ENCODE results near the gene EEF1AKMT3.
"Not testable (repeated sequence)": the region's sequence is repeated elsewhere in the genome, so short reads cannot be mapped to it uniquely, and the experiment has no call there.

Gene EEF1AKMT3

GRCh38 chr12:57815177-57816000 is 43.0 kb downstream of the EEF1AKMT3 start:
- no peak for DNase-seq (ENCODE audit: extremely low read depth in 1 of 2, low read depth in 1 of 2)

DNA sequence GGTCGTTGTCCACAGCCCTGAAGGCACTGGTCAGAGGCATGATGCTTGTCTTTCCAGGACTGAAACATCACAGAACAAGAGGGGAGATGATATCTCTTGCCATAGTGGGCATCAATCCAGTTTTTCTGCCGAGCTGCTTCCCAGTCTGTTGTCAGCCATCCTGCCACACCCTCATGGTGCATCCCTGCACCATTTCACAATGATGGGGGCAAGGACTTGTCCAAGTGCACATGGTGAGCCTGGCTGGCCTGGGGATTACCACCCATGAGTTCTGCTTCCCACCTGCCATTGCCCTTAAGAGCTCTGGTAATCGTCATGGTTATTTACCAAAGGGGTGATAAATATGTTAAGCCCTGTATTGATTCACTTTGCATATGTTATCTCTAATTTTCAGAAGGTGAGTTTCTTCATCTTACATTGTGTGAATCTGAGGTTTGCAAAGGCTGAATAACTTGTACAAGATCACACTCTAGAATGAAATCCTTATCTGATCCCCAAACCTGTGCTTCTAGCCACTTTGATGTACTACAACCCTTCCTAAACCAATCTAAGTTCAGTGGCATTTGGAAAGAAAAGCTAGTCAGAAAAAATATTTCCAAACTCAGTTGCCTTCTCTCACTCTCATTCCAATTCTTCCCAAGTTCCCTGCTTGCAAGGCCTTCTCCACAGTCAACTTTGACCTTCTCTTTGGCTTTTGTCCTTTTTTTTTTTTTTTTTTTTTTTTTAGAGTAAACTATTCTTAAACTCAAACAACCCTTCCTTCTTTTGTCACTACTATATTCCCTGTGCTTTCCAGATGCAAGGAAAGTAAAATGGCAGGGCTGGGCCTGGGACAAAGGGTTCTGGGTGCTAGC is 43.8 kb downstream of the EEF1AKMT3 start:
- no peak for DNase-seq (ENCODE audit: extremely low read depth in 1 of 2, low read depth in 1 of 2)

GRCh38 chr12:57816855-57817151 is 44.4 kb downstream of the EEF1AKMT3 start:
- DNase-seq (ENCODE audit: extremely low read depth in 1 of 2, low read depth in 1 of 2): no peak

DNA sequence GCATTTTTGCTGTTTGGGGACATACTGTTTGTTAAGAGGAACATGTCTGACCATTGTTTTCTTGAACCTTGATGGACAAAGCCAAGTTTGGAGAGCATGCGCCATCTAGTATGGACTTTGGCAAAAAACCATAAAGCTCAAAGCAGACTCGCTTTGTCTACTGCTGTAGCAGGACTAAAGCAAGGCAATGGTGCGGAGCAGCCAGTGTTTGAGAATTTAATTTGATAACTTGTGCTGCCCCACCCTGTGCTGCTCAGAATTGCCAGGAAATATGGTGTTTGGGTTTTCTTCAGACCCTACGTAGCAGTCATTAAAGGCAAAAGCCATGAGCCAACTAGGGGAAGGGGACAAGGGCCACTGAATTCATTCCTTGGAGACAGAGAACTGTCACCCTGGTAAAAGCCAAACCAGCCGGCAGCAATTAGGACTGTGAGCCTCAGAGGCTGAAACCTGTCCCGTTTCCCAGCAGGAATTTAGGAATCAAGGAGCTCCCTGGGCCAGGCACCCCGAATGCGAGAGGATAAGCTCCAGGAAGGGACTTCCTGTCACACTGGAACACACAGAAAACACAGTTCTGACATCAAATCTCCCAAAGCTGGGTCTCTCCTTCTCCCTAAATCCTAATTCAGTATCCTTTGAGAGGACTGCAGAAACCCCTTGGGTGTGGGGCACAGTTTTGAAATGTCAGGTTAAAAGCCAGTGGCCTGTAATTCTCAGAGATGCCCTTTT is 45.0 kb downstream of the EEF1AKMT3 start:
- DNase-seq (ENCODE audit: extremely low read depth in 1 of 2, low read depth in 1 of 2): no peak

- not testable (repeated sequence) for DNase-seq (ENCODE audit: extremely low read depth in 1 of 2, low read depth in 1 of 2)
These were observed 45.5 kb downstream of the EEF1AKMT3 start for GRCh38 chr12:57817990-57818331.

DNA sequence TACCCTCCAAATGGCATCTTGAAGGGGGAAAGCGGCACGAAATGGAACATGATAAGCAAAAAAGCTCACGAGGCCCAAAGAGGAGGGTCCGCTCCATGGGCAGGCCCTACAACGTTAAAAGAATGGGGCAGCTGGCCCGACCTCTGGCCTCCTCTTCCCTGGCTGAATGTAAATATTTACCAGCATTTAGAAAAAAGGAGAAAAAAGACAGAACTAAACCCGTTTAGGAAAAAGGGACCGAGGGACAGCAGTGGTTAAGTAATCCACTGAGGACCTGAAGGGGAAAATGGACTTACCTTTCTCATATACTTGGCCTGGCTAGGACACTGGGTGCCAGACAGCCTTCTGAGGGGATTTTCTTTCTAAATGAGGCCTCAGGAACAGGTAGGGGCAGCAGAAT is 47.7 kb downstream of the EEF1AKMT3 start:
- not testable (repeated sequence) for DNase-seq (ENCODE audit: extremely low read depth in 1 of 2, low read depth in 1 of 2)

GRCh38 chr12:57821015-57821414 is 48.6 kb downstream of the EEF1AKMT3 start:
- not testable (repeated sequence) for DNase-seq (ENCODE audit: extremely low read depth in 1 of 2, low read depth in 1 of 2)

GRCh38 chr12:57821474-57822214 is 49.2 kb downstream of the EEF1AKMT3 start:
- no peak for DNase-seq (ENCODE audit: extremely low read depth in 1 of 2, low read depth in 1 of 2)

DNA sequence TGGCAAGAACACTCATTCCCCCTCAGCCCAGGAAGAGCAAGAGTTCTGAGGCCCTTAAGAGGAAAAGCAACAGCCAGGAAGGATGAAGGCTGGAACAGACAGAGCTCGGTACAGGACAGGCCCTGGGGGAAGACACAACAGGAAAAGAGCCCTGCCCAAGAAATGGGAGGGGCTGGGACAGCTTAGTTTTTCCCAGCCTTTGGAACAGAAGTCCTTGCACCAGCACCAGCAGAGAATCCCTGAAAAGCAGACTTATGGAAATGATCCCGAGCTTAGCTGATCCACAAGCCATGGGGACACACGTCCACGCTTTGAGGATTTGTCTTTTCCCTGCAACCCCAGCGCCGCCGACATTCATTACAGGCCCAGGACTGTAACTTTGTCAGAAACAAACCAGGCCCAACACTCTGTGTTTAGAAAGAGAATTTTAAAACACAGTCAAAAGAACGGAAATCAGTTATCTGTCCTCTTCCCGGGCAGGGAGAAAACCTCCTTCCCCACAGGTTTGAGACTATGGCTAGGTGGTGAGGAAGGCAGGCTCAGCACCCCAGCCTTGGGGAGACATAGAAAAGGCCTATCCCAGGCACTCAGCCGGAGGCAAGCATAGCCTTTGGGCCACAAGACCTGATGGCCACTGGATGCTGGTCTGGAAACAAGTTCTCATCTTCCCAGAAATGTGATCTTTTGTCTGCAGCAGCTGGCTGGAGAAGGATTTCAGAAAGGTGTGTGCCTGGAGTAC is 50.1 kb downstream of the EEF1AKMT3 start:
- no peak for DNase-seq (ENCODE audit: extremely low read depth in 1 of 2, low read depth in 1 of 2)

DNA sequence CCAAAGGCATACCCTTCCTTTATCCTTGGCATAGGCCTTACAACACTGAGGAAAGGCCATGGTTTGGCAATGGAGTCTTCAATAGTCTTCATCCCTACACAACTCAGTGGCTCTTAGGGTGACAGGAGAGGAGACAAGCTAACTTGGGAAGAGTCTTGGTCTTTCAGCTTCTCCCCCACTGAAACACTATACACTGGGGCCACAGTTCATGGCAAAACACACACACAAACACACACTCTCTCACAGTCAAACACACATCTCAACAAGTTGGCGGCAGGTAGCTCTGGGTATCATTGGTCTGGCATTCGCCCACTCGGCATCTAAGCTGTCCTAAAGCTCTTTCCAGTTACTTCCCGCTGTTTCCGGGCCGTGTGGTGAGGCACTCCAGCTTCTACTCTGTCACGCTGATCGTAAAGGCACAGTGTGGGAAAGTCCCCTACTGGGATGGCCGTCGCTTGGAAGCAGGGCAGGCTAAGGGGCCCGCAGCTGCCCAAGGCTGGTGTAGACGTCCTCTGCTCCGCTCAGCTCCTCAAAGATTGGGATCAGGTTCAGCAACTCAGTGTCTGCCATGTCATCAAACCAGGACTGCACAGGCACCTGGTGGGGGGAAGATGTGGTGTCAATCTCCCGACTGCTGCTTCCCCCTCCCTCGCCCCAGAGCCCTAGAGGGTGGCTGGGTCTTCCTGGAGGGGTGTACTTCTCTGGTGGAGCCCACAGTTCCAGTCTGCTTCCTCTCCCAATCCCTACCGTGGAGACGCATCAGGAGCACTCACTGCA is 50.9 kb downstream of the EEF1AKMT3 start:
- no peak for DNase-seq (ENCODE audit: extremely low read depth in 1 of 2, low read depth in 1 of 2)

DNA sequence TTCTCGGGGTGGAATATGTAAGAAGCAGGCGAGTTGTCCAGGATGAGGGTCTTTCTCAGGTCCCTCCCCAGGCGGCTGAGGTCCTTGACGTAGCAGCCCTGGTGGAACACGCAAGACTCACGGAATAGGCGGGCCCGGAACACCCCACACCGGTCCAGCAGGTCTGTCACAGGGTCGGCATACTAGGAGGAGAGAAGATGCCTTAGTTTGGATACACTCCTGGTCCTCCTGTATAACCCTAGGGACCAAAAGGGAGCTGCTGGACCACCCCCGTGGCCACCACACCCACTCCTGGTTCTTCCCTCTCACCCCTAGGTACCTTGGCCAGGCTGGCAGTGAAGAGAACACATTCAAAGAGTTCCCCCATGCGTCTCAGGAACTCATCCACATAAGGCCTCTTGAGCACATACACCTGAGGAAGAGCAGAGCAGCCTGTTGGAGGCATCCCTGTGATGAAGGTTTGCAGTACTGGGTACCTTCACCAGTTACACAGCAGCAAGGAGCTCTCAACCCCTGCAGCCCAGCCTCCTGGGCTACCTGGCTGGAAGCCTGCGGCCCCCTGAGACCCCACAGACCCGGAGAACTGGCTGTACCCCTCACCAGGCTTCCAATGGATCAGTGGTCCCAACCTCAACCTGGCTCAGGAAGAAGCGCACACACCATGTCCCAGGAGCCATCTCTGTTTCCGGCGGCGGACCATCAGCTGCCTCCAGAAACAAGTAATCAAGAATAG is 51.7 kb downstream of the EEF1AKMT3 start:
- no peak for DNase-seq (ENCODE audit: extremely low read depth in 1 of 2, low read depth in 1 of 2)

- DNase-seq (ENCODE audit: extremely low read depth in 1 of 2, low read depth in 1 of 2): no peak
These were observed 53.0 kb downstream of the EEF1AKMT3 start for GRCh38 chr12:57825451-57825850.

GRCh38 chr12:57826400-57826799 is 54.0 kb downstream of the EEF1AKMT3 start:
- DNase-seq (ENCODE audit: extremely low read depth in 1 of 2, low read depth in 1 of 2): no peak

- DNase-seq (ENCODE audit: extremely low read depth in 1 of 2, low read depth in 1 of 2): no peak
These were observed 54.6 kb downstream of the EEF1AKMT3 start for GRCh38 chr12:57826966-57827365.

DNA sequence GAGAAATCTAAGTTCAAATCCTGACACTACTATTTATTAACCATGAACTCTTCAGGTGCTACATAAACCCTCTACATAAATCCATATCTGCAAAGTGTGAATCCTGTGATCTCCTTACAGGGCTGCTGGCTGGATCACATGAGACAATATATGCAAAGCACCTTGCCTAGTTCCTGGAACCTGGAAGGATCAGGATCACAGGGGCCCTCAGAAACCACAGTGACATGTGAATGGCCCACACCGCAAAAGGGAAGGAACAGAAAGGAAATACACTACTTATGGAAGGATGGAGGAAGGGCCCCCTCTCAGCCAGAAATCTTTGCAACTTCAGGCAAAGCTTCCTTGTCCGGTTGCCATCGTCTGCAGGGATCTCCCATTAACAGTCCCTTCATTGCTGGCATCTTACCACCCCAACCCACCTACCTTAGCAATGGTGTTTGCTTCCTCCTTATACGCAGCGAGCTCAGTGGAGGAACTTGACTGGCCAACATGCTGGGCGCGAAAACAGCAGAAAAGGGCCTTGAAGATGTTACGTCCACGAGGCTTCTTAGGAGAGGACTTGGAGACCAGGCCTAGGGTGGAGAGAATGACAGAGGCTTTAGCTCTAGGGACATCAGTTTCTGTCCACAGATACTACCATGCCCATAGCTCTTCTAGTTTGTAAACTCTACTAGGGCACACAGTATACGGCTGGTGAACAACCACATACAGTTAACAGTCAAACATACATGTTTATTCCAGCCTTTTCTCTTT is 56.8 kb downstream of the EEF1AKMT3 start:
- DNase-seq (ENCODE audit: extremely low read depth in 1 of 2, low read depth in 1 of 2): no peak

DNA sequence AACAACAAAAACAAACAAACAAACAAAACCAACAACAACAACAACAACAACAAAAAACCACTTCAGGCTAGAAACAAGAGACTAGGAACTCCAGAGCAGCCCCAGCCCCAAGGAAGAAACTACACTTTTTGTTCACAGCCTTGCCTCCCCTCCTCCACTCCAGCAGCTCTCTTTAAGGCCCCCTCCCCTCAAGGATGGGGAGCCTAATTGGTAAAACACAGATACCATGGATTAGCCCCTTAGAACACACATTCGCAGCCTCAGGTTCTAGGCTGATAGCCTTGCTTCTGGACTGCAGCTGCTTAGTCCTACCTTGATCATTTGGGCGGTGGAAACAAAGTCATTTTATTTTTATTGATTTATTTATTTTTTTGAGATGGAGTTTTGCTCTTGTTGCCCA is 58.0 kb downstream of the EEF1AKMT3 start:
- no peak for DNase-seq (ENCODE audit: extremely low read depth in 1 of 2, low read depth in 1 of 2)
